BJ (cell line): ENCODE measurements around the gene XYLB. TPM values are rescaled to one million over a fixed set of nuclear protein-coding genes. Genes with fewer than 3 reads are reported as not detected.

Experiments used
- CTCF ChIA-PET: fragments of 350-600 bp; formaldehyde crosslinking; extraction: SDS; loops from one replicate; lab custom pipeline; 2021; ENCODE audit warnings: antibody characterized with exemption, inconsistent platforms; lab: Yijun Ruan, JAX
- POLR2A ChIA-PET: fragments of 300-600 bp; sonication (Branson Sonifier 250); formaldehyde crosslinking; extraction: SDS; loops from one replicate; lab custom pipeline; 2021; ENCODE audit warnings: antibody characterized with exemption; lab: Charles Lee
- DNase-seq: peaks from one replicate; pipeline ENCODE4 v3.0.0-alpha.2; 2011; ENCODE audit warnings: low read depth
- H3K27me3 ChIP-seq: 2 replicates; pipeline ENCODE4 v1.6.0; 2011; ENCODE audit warnings: low read length; ENCODE audit not compliant: control insufficient read depth, insufficient read depth
- H3K36me3 ChIP-seq: 2 replicates; pipeline ENCODE4 v1.5.1; 2011; ENCODE audit warnings: low read length; ENCODE audit not compliant: control insufficient read depth, insufficient read depth
- H3K4me3 ChIP-seq: 2 replicates; pipeline ENCODE4 v1.5.1; 2011; ENCODE audit warnings: low read depth, mild to moderate bottlenecking, control low read depth, low read length
- CTCF ChIP-seq: IDR thresholded peaks from 2 replicates; pipeline ENCODE4 v1.5.1; 2011; ENCODE audit warnings: low read depth, mild to moderate bottlenecking, control low read depth, inconsistent platforms, low read length, moderate library complexity; ENCODE audit not compliant: insufficient read depth
- polyA plus RNA-seq: library from polyadenylated mRNA; depleted of rRNA; stranded (reverse); fragments of >200 nt; gene quantifications from 2 replicates; pipeline ENCODE4 v1.2.3, GENCODE V29; 2011

The XYLB gene
- polyA plus RNA-seq, 1 experiment, result 3.0 TPM

DNA sequence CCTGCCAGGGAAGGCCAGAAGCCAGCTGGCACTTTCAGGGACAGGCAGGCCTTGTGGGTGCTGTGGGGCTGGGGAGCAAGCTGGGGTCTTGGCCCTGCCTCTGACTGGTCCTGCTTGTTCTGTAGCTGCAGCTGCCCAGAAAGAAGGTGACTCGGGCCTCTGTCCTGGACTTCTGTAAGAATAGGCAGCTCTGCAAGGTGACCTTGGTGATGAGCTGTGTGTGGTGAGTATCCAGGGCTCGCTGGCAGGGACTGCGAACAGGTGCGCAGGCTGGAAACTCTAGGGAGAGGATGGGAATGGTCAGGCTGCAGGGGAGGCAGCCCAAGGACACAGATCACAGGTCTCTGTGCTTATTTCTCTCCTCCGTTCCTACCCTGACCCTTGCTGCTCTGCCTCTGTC lies 33.3 kb upstream of the XYLB start:
- no peaks in the 10 kb centered on the region for H3K36me3 ChIP-seq
- no peak for TF ChIP-seq CTCF
- CTCF ChIA-PET, result interaction anchor here (1.2 kb wide), 1 partner anchor 14 kb away, joined by 4 read pairs; no protein-coding TSS in a partner anchor
- no peaks in the 10 kb centered on the region; the same call in 1 of the 2 replicates for H3K27me3 ChIP-seq
- POLR2A ChIA-PET, result no interaction called here
- no peak overlapping the region for H3K4me3 ChIP-seq
- no peak for DNase-seq

- TF ChIP-seq CTCF, result no peak
- H3K27me3 ChIP-seq, result no peaks in the 10 kb centered on the region; the same call in 1 of the 2 replicates
- CTCF ChIA-PET, result interaction anchor here (1.2 kb wide), 1 partner anchor 15 kb away, joined by 4 read pairs; no protein-coding TSS in a partner anchor
- H3K4me3 ChIP-seq, result no peak overlapping the region
- DNase-seq, result no peak
- POLR2A ChIA-PET, result no interaction called here
- no peaks in the 10 kb centered on the region for H3K36me3 ChIP-seq
Measured at GRCh38 chr3:38313695-38314094, 32.9 kb upstream of the XYLB start.

GRCh38 chr3:38314112-38314763 lies 32.3 kb upstream of the XYLB start:
- CTCF ChIA-PET, result interaction anchor here (1.2 kb wide), 1 partner anchor 15 kb away, joined by 4 read pairs; no protein-coding TSS in a partner anchor
- Histone ChIP-seq H3K36me3 (no peaks in the 10 kb centered on the region), H3K4me3 (no peak overlapping the region), H3K27me3 (no peaks in the 10 kb centered on the region; the same call in 1 of the 2 replicates)
- DNase-seq, result no peak
- TF ChIP-seq CTCF, result no peak
- POLR2A ChIA-PET, result no interaction called here

DNA sequence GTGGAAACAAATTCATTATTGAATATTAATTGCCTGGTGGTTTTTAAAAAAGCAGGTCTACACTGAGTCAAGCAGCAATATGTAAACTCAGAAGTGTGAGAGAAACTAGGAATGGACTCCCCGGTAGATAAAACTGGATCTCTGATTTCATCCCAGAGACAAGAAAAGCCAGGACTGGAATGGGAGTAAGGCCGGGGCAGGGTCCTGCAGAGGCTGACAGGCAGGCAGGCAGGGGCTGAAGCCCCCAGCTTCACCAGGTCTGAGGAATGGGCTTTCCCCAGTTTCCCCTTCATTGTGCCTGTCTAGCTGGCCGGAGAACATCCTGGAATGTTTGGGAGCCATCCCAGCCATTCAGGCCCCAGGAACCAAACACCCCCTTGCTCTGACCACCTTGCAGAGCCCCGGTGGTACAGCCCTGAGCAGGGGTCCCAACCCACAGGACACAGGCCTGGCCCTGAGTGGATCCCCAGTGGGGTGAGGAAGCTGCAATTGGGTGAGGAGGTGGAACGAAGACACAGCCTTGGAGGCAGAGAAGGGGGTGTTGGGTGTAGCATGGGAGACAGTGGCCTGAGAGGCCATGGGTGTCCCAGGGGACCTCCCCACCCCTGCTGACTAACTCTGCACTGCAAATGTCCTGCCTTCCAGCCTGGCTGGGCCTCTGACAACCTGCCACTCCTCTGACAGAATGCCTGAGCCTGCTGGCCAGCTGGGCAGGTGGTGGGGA lies 31.7 kb upstream of the XYLB start:
- DNase-seq, result no peak

More for the DNA sequence above, 31.7 kb upstream of the XYLB start:
- Histone ChIP-seq H3K4me3 (no peak overlapping the region), H3K36me3 (no peaks in the 10 kb centered on the region), H3K27me3 (no peaks in the 10 kb centered on the region; the same call in 1 of the 2 replicates)
- CTCF ChIA-PET, result no interaction called here
- TF ChIP-seq CTCF, result no peak
- POLR2A ChIA-PET, result no interaction called here
